Right atrium auricular region (tissue), 2 donors: Measurements from ENCODE around the gene VAT1L. TPM values are rescaled to one million over a fixed set of nuclear protein-coding genes. Genes with fewer than 3 reads are reported as not detected.
A peak's percentile ranks its signal among the peaks of the same experiment; 100 is the strongest.

Source experiments
- DNase-seq: peaks from one replicate; pipeline ENCODE4 v3.0.0-alpha.2; 2019; ENCODE audit warnings: low spot score
- H3K27ac ChIP-seq, 2 donors: fragments of 200-600 bp; sonication (generic); 1 replicate in 1 of 2; 2 replicates in 1 of 2; pipeline ENCODE4 v1.5.1; 2016 to 2019
- H3K27me3 ChIP-seq, 2 donors: fragments of 200-600 bp; sonication (generic); one replicate each; pipeline versions ENCODE4 v1.5.1 to v1.6.0; 2017 to 2019
- H3K36me3 ChIP-seq: fragments of 200-600 bp; sonication (generic); one replicate; pipeline ENCODE4 v1.5.1; 2016
- H3K4me1 ChIP-seq, 2 donors: fragments of 200-600 bp; sonication (generic); one replicate each; pipeline versions ENCODE4 v1.5.1 to v1.6.0; 2017 to 2019
- H3K4me3 ChIP-seq, 2 donors: fragments of 200-600 bp; sonication (generic); 1 replicate in 1 of 2; 2 replicates in 1 of 2; pipeline ENCODE4 v1.5.1; 2017 to 2019; ENCODE audit warnings: mild to moderate bottlenecking in 1 of 2, moderate library complexity in 1 of 2
- H3K9me3 ChIP-seq, 2 donors: fragments of 200-600 bp; sonication (generic); one replicate each; pipeline ENCODE4 v1.5.1; 2019
- total RNA-seq, 2 donors: library from RNA; depleted of rRNA; stranded (reverse); fragments of >200 nt; gene quantifications; one replicate each; pipeline ENCODE4 v1.1.0, GENCODE V29; 2016
- TF ChIP-seq, protein P1 (sequence below), 2 donors: fragments of 200-600 bp; sonication (generic); IDR thresholded peaks; one replicate each; pipeline ENCODE4 v1.5.1; 2019; ENCODE audit warnings: antibody characterized with exemption in 2 of 2

The VAT1L gene
- total RNA-seq, 2 donors from 2014 or later = 10.3 to 20.6 TPM

- Histone ChIP-seq H3K9me3 (no peaks in the 10 kb centered on the region), H3K27ac (no peak overlapping the region), H3K4me1 (peaks cover 0 to 20% of the 10 kb centered on the region in 2 donors), H3K4me3 (no peak overlapping the region), H3K36me3 (no peaks in the 10 kb centered on the region), H3K27me3 (no peaks in the 10 kb centered on the region)
- TF ChIP-seq, protein P1, sequence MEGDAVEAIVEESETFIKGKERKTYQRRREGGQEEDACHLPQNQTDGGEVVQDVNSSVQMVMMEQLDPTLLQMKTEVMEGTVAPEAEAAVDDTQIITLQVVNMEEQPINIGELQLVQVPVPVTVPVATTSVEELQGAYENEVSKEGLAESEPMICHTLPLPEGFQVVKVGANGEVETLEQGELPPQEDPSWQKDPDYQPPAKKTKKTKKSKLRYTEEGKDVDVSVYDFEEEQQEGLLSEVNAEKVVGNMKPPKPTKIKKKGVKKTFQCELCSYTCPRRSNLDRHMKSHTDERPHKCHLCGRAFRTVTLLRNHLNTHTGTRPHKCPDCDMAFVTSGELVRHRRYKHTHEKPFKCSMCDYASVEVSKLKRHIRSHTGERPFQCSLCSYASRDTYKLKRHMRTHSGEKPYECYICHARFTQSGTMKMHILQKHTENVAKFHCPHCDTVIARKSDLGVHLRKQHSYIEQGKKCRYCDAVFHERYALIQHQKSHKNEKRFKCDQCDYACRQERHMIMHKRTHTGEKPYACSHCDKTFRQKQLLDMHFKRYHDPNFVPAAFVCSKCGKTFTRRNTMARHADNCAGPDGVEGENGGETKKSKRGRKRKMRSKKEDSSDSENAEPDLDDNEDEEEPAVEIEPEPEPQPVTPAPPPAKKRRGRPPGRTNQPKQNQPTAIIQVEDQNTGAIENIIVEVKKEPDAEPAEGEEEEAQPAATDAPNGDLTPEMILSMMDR (IDR thresholded peaks at IDR 0.05) = peak in 1 of 2 donors; percentile 33
- DNase-seq = no peak
Observed at GRCh38 chr16:77784441-77785372, 3.7 kb upstream of the VAT1L start.

- Histone ChIP-seq H3K9me3 (no peaks in the 10 kb centered on the region), H3K27ac (no peak overlapping the region), H3K27me3 (no peaks in the 10 kb centered on the region), H3K4me1 (peaks cover 0 to 22% of the 10 kb centered on the region in 2 donors), H3K4me3 (no peak overlapping the region), H3K36me3 (no peaks in the 10 kb centered on the region)
- TF ChIP-seq, protein P1 (IDR thresholded peaks at IDR 0.05) = no peak
- DNase-seq = no peak
Observed at GRCh38 chr16:77785373-77785764, 3.0 kb upstream of the VAT1L start.

DNA sequence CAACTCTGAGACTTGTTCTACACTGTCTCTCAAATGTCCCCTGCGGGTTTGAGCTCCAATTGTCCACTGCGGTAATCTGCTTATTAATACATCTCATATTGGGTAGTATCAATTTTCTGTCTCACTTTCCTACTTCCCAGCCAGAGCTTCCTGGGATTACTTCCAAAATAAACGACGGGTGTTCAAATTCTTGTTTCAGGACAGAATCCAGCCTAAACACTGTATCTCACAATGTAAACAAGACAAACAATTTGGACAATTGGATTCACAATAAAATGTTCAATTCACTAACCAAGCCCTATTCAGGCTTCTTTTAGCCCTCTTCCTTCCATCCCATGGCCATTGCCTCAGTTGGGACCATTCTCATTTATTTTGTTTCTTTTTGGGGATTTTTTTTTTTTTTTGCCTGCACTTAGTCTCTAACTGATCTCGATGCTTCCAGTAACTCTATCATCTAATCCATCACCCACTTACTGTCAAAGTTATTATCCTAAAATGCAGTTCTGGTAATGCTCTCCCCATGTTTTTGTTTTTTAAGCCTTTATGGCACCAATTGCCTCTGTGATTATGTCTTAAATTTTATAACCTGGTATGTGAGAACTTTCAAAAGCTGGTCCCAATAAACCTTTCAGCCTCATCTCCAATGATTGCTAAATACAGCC lies 2.0 kb upstream of the VAT1L start:
- Histone ChIP-seq H3K27me3 (no peaks in the 10 kb centered on the region), H3K9me3 (no peaks in the 10 kb centered on the region), H3K36me3 (no peaks in the 10 kb centered on the region), H3K27ac (no peak overlapping the region), H3K4me3 (no peak overlapping the region), H3K4me1 (peaks cover 0 to 22% of the 10 kb centered on the region in 2 donors)
- no peak for DNase-seq
- TF ChIP-seq, protein P1 (IDR thresholded peaks at IDR 0.05) = no peak

- Histone ChIP-seq H3K9me3 (no peaks in the 10 kb centered on the region), H3K27ac (no peak overlapping the region), H3K4me1 (peaks cover 0 to 22% of the 10 kb centered on the region in 2 donors), H3K4me3 (no peak overlapping the region), H3K36me3 (no peaks in the 10 kb centered on the region), H3K27me3 (no peaks in the 10 kb centered on the region)
- no peak for DNase-seq
- TF ChIP-seq, protein P1 (IDR thresholded peaks at IDR 0.05) = no peak
Observed at GRCh38 chr16:77787452-77787851, 912 bp upstream of the VAT1L start.

DNA sequence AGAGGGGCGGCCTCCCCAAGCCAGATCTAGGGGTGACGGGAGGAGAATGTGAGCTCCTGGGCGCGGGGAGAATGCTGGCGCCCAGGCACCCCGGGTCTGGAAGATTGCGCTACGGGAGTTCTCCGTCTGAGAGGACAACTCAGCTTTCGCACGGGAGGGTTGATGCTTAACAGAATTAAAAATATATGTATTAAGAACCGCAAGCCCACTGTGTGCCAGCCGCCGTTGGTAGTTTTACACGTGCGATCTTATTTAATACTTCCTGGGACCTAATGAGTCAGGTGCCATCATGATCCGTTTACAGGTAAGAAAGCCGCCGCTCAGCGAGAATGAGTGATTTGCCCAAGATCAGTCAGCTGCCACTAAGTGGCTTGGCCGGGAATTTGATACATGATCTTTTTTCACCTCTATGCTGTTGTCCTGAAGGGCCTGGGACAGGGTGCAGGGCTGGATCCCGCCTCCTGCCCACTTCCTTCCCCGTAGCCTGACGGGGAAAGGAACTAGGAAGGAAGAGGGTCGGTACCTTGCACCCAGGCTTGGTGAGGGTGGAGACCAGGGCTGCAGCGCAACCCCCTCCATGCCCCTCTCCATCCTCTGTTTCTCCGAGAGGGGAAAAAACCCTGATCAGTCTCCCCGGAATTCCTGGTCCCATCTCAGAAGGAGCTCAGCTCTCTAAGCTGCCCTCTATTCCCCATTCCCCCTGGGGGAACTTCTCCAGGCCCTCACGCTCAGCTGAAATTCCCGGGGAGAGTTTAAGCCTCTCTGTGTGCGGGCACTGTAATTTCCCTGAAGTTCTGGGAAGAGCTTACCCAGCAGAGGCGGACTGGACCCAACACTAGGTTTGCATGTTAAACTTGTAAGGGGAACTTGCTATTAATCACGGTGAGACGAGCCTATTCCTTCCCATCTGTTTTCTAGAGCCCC lies 983 bp downstream of the VAT1L start:
- Histone ChIP-seq H3K4me1 (peaks cover 0 to 22% of the 10 kb centered on the region in 2 donors), H3K36me3 (no peaks in the 10 kb centered on the region), H3K27me3 (no peaks in the 10 kb centered on the region), H3K9me3 (no peaks in the 10 kb centered on the region), H3K4me3 (peak overlapping the region; percentile 66 to 71), H3K27ac (peak overlapping the region in 1 of 2 donors; percentile 11)
- no peak for DNase-seq
- TF ChIP-seq, protein P1 (IDR thresholded peaks at IDR 0.05) = no peak
